ENCODE data around the gene MBTPS1.

DNA sequence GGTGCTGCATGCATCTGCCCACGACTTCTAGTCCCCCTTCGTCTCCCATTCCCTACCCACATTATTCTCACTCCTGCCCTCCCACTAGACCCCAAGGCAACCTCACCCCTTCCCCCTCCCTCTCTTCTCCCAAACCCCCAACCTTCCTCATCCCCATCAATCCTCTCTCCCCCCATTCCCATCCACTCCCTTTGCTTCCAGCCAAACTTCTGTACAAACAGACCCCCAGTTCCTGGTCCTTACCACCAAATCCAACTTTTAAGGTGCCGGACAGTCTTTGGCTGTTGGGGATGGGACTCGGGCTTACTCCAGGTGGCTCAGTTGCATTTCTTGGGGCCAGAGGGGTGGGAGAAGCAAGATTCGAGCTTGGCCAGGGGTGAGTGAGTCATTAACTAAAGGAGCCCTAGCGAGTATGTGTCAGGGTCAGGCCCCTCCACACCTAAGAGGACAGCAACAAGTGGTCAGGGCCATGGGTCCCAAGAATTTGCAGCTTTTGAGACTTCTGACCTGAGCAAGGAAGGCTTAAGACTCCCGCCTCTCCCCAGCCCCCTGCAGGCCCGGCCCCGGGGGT, 74.3 kb downstream of the MBTPS1 start, which contains the start of gene SLC38A8:
- no peak for TF ChIP-seq CTCF (IDR thresholded peaks at IDR 0.05)
- no peak for TF ChIP-seq POLR2A (IDR thresholded peaks at IDR 0.05)
